SHP77 treated with DMSO at 0.1 percent for 48 hours (cell line): ENCODE measurements around the gene LHX8.
"Not testable (repeated sequence)": the region's sequence is repeated elsewhere in the genome, so short reads cannot be mapped to it uniquely, and the experiment has no call there.

Experiments used
- DNase-seq: peaks from one replicate; lab custom pipeline; 2025; lab: John Stamatoyannopoulos, UW

LHX8 gene

DNA sequence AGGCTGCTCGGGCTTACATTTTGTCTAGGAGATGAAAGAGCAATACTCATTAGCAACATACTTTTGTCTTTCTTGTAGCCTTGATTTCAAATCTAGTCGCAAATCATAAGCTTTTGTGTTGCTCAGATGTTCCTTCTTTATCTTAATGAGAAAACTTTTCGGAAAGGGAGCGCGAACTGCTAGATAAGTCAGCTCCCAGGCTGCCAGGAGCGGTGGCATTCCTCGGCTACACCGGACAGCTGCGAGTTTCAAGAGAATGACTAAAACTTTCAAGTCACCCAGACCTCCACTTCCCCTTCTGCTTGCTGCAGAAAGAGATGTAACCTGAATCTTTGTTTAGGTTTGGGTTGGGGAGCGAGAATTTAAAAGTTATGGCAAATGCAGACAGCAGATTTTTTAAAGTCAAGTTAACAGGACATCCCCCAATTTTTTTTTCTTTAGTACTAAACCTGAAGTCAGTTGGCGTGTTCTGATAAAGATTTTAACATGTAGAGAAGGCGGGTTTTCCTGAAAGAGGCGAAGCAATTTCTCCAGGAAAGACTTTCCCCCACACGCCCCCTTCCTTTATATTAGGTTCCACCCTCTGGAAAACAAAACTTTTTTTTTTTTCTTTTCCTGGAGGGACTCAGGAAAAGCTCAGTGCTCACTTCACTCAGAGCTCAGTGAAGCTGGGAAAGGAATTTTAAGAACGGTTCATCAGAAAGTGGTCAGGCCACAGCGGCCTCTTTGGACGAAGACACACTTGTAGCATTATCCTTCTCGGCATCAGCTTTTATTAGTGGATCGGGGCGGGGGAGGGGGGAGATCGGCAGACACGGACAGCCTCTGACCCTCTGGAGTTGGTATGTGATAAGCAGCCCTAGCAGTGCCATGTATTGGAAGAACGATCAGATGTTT is at the start of gene LHX8:
Gene LHX8 (plus strand): TSS at position 639 of the 897 bp plus-strand sequence. CDS start 2,227 bp downstream, outside the sequence.
- DNase-seq = no peak

GRCh38 chr1:75085931-75086330 is 48.3 kb upstream of the LHX8 start:
- no peak for DNase-seq

DNA sequence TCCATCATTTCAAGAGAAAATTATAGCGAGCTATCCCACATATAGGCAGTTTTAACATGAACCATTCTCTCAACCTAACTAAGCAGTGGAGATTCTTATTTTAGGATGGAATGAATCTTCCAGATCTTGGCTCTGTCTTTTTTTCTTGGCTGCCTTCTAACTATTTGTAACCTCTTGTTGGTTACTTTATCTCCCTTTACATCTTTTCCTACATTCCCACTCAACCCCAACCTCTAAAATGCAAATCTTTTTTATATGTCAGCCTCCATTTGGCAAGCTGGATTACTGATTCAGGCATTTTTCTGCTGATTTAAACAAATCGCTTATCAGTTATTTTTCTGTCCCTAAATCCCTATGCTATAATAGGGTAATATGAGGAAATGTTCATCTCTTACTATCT is 46.9 kb upstream of the LHX8 start:
- no peak for DNase-seq

- no peak for DNase-seq
Observed at GRCh38 chr1:75092141-75092540, 42.0 kb upstream of the LHX8 start.

- no peak for DNase-seq
Observed at GRCh38 chr1:75097654-75098053, 36.5 kb upstream of the LHX8 start.

- DNase-seq = no peak
Observed at GRCh38 chr1:75099581-75099980, 34.6 kb upstream of the LHX8 start.

DNA sequence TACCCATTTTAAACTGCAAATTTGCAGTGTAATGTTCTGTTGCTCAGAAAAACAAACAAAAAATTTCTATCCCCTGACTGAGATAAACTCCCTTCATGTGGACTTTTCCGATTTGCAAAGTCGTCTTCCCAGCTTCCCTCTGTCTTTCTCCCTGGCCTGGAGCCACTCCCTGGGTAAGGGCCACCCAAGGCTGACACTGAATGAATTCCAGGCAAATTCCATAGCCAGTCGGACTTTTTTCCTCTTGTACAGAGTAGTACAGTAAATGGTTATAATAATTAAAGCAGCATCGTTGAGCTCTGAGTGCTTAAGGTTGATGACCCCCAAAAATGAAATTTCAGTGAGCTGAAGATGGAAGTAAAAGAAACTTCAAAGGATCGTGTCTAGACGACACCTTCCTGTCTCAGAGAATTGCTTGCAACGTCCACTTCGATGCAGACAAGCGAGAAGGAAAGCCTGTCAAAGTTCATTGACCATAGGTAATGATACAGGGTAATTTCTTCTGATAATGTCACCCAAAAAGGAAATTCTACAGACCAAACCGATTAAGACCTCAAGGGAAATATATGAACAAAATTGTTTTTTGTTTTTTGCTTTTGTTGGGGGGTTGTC is 33.6 kb upstream of the LHX8 start:
- no peak for DNase-seq

DNA sequence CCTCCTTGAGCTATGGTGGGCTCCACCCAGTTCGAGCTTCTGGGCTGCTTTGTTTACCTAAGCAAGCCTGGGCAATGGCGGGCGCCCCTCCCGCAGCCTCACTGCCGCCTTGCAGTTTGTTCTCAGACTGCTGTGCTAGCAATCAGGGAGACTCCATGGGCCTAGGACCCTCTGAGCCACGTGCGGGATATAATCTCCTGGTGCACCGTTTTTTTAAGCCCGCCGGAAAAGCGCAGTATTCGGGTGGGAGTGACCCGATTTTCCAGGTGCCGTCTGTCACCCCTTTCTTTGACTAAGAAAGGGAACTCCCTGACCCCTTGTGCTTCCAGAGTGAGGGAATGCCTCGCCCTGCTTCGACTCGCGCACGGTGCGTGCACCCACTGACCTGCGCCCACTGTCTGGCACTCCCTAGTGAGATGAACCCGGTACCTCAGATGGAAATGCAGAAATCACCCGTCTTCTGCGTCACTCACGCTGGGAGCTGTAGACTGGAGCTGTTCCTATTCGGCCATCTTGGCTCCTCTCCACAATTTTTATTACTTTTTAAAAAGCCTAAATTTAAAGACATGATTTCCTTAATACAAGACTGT is 21.7 kb upstream of the LHX8 start:
- DNase-seq = not testable (repeated sequence)

- no peak for DNase-seq
Observed at GRCh38 chr1:75115654-75116053, 18.5 kb upstream of the LHX8 start.

GRCh38 chr1:75123756-75124155 is 10.4 kb upstream of the LHX8 start:
- DNase-seq = no peak

DNA sequence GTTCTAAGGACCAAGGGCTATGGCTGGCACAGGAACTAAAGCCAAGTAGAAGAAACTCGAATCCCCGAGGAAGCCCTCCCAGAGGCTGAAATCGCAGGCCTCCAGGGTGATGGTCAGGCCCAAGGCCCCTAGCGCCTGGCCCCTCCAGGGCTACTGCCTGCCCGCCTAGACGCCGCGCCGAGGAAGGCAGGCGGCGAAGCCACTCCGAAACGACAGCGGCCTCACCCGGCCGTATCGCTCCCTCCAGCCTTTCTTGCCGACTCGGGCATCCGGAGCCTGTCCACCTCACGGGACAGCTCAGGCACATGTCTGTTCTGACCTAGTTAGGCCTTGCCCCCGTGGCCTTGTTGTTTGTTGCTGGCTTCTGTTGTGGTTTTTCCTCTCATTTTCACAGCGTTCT is 9.7 kb upstream of the LHX8 start:
- no peak for DNase-seq

DNA sequence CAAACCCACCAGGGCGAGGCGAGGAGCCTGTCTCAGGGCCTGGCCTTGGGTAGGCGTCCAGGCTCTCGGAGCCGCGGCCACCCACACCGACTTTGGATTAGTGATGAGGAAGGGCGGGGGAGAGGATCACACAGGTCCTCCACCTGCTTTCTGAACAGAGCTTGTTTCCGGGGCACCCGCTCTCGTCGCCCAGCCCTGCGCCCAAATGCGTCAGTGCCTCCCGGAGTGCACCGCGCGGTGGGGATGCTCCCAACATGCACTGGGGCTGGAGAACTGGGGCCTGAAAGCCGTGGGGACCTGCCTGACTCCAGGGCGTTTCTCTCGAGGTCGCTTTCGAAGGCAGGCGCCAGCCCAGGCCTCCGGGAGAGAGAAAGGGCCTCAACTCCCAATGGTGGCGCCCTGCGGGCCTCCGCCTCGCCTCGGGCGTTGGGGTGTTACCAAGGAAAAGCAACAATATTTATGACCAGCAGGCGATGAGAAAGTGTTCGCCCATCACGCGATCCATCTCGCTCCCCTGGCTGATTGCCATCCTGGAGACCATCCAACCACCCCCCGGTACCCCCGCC is 8.9 kb upstream of the LHX8 start:
- no peak for DNase-seq

- DNase-seq = no peak
Observed at GRCh38 chr1:75126611-75127101, 7.5 kb upstream of the LHX8 start.

GRCh38 chr1:75127916-75128717 is 6.1 kb upstream of the LHX8 start:
- no peak for DNase-seq

DNA sequence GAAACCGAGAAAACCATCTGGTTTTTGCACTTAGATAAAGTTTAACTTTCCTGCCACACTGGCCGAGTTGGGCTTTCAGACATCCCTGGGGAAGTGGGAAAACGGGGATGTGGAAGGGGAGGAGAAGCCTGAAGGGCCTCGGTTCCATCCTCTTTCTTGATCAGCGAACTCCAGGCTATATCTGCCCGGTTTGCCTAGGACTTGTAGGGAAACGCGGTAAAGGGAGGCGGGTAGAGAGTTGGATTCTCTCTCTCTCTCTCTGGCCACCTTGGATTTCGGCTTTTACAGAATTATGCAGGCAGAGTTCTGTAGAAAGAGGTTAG is 4.6 kb upstream of the LHX8 start:
- DNase-seq = no peak

- no peak for DNase-seq
Observed at GRCh38 chr1:75129983-75130789, 4.0 kb upstream of the LHX8 start.

DNA sequence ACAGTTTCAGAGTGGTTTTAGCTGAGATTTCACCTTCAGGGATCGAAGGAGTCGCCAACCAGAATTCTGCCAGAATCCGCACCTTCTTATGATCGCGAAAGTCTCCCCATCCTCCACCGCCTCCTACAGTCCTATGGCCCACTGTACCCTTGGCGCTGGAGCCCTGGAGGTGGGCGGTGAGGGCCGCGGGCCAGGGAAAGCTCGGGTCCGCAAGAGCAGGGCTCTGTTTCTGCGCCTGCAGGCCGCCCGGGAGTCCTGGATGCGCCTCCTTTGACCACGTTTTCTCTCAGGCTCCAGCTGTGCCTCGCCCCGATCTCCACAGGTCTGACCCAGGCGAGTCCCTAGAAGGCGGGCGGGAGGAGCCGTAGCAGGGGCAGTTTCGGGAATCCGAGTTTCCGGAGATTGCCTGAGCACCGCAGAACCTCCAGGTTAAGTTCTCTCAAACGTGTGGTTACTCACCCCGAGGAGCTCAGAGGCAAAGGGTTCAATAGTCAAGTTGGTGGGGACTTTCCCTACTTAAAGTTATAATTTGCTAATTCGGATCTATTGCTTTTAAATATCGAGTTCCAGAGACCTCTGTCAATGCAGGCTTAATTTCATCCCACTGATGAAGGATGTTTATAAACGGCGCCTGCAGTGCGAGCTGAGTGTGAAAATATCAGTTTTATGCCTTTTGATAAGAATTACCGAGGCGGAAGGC is 3.2 kb upstream of the LHX8 start:
- DNase-seq = no peak

GRCh38 chr1:75131565-75132241 is 2.5 kb upstream of the LHX8 start:
- DNase-seq = no peak

GRCh38 chr1:75132242-75132811 is 1.9 kb upstream of the LHX8 start:
- no peak for DNase-seq
